ENCODE measurements around the gene L3MBTL2.

The L3MBTL2 gene

GRCh38 chr22:41191467-41191866 lies 13.6 kb upstream of the L3MBTL2 start:
- H3K4me3 ChIP-seq (ENCODE audit: low read depth, low read length) = no peak overlapping the region
- TF ChIP-seq CTCF (IDR thresholded peaks at IDR 0.05; ENCODE audit: insufficient read depth, low read length, missing control alignments) = no peak
- ChIA-PET CTCF (no interaction called here), POLR2A (no interaction called here)
- DNase-seq (ENCODE audit: low read depth, low spot score) = no peak

DNA sequence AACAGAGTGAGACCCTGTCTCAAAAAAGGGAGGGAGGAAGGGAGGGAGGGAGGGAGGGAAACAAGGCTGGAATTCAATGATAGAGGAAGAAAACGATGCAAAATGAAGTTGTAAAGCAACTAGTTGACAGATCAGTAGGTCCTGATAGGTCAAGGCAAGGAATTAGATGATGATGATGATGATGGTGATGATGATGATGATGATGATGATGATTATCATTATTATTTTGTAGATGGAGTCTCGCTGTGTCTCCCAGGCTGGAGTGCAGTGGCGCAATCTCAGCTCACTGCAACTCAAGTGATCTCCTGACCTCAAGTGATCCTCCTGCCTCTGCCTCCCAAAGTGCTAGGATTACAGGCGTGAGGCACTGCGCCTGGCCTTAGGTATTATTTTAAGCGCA lies 11.3 kb upstream of the L3MBTL2 start:
- TF ChIP-seq CTCF (IDR thresholded peaks at IDR 0.05; ENCODE audit: insufficient read depth, low read length, missing control alignments) = no peak
- no peak for DNase-seq (ENCODE audit: low read depth, low spot score)
- CTCF ChIA-PET = no interaction called here
- H3K4me3 ChIP-seq (ENCODE audit: low read depth, low read length) = no peak overlapping the region
- POLR2A ChIA-PET = no interaction called here

DNA sequence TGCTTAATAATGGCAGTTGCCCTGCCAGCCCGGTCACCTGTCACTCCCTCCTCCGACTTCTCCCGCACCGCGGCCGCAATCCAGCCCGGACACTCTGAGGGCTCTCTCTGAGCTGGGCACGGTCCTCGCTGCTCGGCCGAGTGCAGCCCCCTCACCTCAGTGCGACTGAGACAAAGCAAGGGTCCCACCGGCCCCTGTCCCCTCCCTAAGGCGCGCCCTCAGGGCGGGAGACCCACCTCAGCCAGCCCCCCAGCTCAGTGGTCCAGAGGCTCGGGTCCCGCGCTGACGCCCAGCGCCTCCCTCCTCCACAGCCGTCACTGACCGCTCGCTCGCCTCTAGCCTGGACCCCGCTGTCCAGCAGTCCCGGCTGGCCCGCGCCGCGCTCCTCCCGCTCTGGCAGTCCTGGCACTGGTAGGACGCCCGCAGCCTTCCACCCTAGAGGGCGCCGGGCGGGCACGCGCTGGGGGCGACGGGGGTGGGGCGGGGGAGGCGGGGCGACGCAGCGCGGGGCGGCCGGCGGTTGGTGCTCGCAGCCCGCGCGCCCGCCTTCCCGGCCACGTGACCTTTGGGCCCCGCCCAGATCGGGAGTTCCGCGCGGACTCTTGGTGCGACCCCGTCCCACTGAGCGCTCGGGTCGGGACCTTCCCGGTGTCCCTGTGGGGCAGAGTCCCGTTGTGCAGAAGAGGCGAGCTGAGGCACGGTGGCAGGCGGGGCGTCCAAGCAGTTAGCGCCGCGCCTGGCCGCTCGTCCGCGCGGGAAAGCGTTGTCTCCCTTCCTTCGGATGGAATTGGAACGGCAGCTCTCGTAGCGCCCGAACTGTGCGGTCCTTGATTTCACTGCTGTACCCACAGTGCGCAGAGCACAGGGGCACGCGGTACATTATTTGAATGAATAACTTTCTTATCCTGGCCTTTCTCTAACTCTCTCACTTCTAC lies 7.8 kb upstream of the L3MBTL2 start:
- ChIA-PET POLR2A (no interaction called here), CTCF (interaction anchor here (1.2 to 1.8 kb wide), 4 partner anchors 8 to 275 kb away, joined by 3 to 8 read pairs (median 5); no protein-coding TSS in a partner anchor)
- no peak for DNase-seq (ENCODE audit: low read depth, low spot score)
- peak overlapping the region; percentile 82 for H3K4me3 ChIP-seq (ENCODE audit: low read depth, low read length)
- TF ChIP-seq CTCF (IDR thresholded peaks at IDR 0.05; ENCODE audit: insufficient read depth, low read length, missing control alignments) = peak; percentile 28

DNA sequence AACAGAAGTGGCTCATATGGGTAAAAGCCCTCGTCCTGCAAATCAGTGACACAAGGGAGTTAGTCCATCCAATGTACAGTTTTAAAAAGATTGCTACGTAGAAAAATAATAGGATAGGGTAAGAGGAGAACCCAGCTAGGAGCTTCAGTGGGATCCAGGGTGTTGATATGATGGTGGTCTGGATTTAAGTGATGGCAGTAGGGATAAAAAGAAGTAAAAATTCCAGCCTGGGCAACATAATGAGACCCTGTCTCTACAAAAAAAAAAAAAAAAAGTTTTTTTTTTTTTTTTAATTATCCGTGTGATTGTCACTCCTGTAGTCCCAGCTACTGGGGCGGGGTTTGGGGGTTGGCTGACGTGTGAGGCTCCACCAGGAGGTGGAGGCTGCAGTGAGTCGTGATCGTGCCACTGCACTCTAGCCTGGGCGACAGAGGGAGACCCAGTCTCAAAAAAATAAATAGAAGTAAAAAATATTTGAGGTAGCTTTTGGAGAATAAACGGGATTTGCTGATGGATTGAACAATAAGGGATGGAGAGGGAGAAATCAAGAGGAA lies 7.0 kb upstream of the L3MBTL2 start:
- TF ChIP-seq CTCF (IDR thresholded peaks at IDR 0.05; ENCODE audit: insufficient read depth, low read length, missing control alignments) = no peak
- ChIA-PET POLR2A (no interaction called here), CTCF (interaction anchor here (1.2 to 1.8 kb wide), 4 partner anchors 9 to 275 kb away, joined by 3 to 8 read pairs (median 5); no protein-coding TSS in a partner anchor)
- no peak for DNase-seq (ENCODE audit: low read depth, low spot score)
- peak overlapping the region; percentile 82 for H3K4me3 ChIP-seq (ENCODE audit: low read depth, low read length)

DNA sequence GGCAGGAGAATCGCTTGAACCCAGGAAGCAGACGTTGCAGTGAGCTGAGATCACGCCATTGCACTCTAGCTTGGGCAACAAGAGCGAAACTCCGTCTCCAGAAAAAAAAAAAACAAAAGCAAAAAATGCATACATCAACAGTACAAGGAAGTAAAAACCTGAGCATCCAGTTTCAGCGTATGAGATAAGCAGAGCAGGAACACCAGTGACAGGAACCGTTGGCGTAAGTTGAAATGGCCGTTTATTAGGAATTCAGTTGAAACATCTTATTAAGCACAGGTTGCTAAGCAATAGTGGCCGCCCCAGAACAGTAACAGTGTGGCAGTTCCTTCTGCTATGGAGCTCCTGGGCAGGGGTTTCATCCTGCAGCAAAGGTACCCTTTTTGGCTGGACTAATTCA lies 4.0 kb upstream of the L3MBTL2 start:
- no peak for TF ChIP-seq CTCF (IDR thresholded peaks at IDR 0.05; ENCODE audit: insufficient read depth, low read length, missing control alignments)
- ChIA-PET CTCF (no interaction called here), POLR2A (no interaction called here)
- no peak for DNase-seq (ENCODE audit: low read depth, low spot score)
- H3K4me3 ChIP-seq (ENCODE audit: low read depth, low read length) = no peak overlapping the region

- POLR2A ChIA-PET = no interaction called here
- no peak overlapping the region for H3K4me3 ChIP-seq (ENCODE audit: low read depth, low read length)
- CTCF ChIA-PET = interaction anchor here (1.1 kb wide), 1 partner anchor 281 kb away, joined by 3 read pairs; no protein-coding TSS in a partner anchor
- DNase-seq (ENCODE audit: low read depth, low spot score) = no peak
- no peak for TF ChIP-seq CTCF (IDR thresholded peaks at IDR 0.05; ENCODE audit: insufficient read depth, low read length, missing control alignments)
These were observed 2.0 kb upstream of the L3MBTL2 start for GRCh38 chr22:41203118-41203517.
